ENCODE data around the gene FAM229B.

Gene FAM229B

GRCh38 chr6:112144145-112144926, 56.9 kb downstream of the FAM229B start:
- peak; percentile 53 for DNase-seq

GRCh38 chr6:112145080-112145573, 57.7 kb downstream of the FAM229B start:
- no peak for DNase-seq

GRCh38 chr6:112148103-112148502, 60.7 kb downstream of the FAM229B start:
- DNase-seq: no peak

GRCh38 chr6:112149236-112149635, 61.8 kb downstream of the FAM229B start:
- DNase-seq: peak; percentile 39

GRCh38 chr6:112149719-112150263, 62.4 kb downstream of the FAM229B start:
- DNase-seq: peak; percentile 77

- no peak for DNase-seq
Measured at GRCh38 chr6:112150363-112150762, 63.0 kb downstream of the FAM229B start.

Measured in fibroblast of skin of back (primary cell).